ENCODE measurements around the gene GZMM.

DNA sequence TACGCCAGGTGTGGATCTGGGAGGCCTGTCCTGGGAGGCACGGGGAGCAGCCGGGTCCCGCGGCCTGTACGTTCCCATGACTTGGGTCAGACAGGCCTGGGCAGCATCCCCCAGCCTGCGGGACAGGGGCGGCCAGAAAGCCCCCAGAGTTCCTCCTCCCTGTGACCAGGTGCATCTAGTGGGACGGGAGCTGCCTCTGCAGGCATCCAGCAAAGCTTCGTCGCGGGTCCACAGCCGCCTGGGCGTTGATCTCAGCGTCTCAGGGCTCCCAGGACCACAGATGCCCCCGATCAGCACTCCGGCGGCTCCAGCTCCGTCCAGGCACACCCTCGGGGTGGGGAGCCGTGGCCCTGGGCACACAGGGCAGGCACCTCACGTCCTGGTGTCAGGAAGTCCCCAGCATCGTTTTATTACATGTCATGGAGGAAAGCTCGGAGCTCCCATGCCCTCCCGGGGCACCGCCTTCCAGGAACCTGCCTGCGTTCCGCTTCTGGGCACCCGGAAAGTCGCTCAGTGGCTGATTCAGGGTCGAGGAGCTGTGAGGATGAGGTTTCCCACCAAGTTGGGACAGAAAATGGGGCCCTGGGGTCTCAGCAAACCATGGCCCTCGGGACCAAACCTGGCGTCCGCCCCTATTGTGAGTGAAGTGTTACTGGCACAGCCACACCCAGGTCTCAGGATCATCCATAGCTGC, 1.5 kb upstream of the GZMM start:
- TF ChIP-seq CTCF (IDR thresholded peaks at IDR 0.05) = no peak
- TF ChIP-seq POLR2A (IDR thresholded peaks at IDR 0.05) = no peak

Data from adrenal gland (tissue), 5 donors.